ENCODE measurements around the gene TSHZ2. TPM values are rescaled to one million over a fixed set of nuclear protein-coding genes. Genes with fewer than 3 reads are reported as not detected.
A peak's percentile ranks its signal among the peaks of the same experiment; 100 is the strongest.

TSHZ2 gene
- polyA plus RNA-seq, 1 donor from 2014 or later, result 4.6 TPM

DNA sequence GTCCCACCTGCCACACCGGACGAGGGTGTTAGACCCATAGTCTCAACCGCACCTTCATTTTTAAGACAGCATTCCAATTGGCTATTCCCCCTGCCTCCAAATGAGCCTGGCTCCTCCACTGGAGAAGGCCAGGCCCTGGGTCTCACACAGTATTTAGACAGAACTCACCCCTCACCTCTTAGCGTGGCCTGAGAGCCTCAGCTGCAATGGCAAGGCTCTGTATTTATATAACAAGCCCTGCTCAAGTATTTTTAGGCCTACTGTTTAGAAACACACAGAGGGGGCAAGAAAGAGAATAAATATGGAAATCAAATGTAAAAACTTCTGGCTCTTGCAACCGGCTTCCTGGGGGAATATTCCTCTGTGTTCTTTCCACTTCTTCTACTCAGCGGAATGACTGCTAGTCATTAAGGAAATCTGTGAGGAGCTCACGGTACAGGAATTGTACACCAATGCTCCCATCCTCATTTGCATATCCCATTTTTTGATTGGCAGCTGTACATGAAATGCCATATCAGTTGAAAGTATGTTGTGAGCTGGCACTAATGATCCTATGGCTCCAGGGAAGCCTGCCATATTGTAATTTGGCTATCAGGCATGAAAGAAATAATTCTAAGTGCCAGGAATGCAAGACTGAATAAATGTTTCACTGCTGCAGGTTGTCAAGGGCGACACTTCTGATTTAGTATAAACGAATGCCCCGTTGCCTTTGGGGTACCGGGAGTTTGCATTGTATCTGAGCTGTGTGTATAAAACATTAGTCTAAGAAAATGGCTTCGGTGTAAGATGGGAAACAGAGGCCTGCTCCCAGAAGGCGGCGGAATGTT lies 414.0 kb downstream of the TSHZ2 start:
- Histone ChIP-seq H3K9me2 (ENCODE audit: insufficient read depth, low read length) (no peaks in the 10 kb centered on the region), H3F3A (ENCODE audit: insufficient read depth, low read length, poor library complexity, severe bottlenecking) (peaks cover 4% of the 10 kb centered on the region), H3K4me3 (ENCODE audit: low read length) (peak overlapping the region; percentile 22), H3K27ac (ENCODE audit: low read length) (peak overlapping the region; percentile 42), H3K36me3 (ENCODE audit: insufficient read depth, low read length) (no peaks in the 10 kb centered on the region), H3K4me2 (ENCODE audit: low read length) (peak overlapping the region; percentile 7), H2AFZ (ENCODE audit: low read depth, low read length) (no peak overlapping the region), H4K20me1 (ENCODE audit: insufficient read depth) (no peaks in the 10 kb centered on the region), H3K9me3 (ENCODE audit: low read length) (no peaks in the 10 kb centered on the region), H3K79me2 (replicated peaks; ENCODE audit: insufficient read depth, low read length) (no peaks in the 10 kb centered on the region), H3K27me3 (ENCODE audit: insufficient read depth, low read depth, low read length) (peaks cover 2% of the 10 kb centered on the region), H3K9ac (ENCODE audit: low read length) (no peak overlapping the region)
- TF ChIP-seq, protein P1, sequence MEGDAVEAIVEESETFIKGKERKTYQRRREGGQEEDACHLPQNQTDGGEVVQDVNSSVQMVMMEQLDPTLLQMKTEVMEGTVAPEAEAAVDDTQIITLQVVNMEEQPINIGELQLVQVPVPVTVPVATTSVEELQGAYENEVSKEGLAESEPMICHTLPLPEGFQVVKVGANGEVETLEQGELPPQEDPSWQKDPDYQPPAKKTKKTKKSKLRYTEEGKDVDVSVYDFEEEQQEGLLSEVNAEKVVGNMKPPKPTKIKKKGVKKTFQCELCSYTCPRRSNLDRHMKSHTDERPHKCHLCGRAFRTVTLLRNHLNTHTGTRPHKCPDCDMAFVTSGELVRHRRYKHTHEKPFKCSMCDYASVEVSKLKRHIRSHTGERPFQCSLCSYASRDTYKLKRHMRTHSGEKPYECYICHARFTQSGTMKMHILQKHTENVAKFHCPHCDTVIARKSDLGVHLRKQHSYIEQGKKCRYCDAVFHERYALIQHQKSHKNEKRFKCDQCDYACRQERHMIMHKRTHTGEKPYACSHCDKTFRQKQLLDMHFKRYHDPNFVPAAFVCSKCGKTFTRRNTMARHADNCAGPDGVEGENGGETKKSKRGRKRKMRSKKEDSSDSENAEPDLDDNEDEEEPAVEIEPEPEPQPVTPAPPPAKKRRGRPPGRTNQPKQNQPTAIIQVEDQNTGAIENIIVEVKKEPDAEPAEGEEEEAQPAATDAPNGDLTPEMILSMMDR (IDR thresholded peaks at IDR 0.05; ENCODE audit: poor library complexity, severe bottlenecking), result no peak
- TF ChIP-seq TAF1 (IDR thresholded peaks at IDR 0.05; ENCODE audit: low read depth) (no peak), MXI1 (conservative IDR thresholded peaks at IDR 0.05; ENCODE audit: poor library complexity, severe bottlenecking) (no peak), EZH2 (IDR thresholded peaks at IDR 0.05; ENCODE audit: borderline replicate concordance, insufficient read depth, low read length, poor library complexity, severe bottlenecking) (no peak), POLR2AphosphoS5 (IDR thresholded peaks at IDR 0.05) (peak; percentile 99), RAD21 (conservative IDR thresholded peaks at IDR 0.05) (peak; percentile 28), EP300 (conservative IDR thresholded peaks at IDR 0.05; ENCODE audit: poor library complexity, severe bottlenecking) (peak; percentile 99), SMC3 (conservative IDR thresholded peaks at IDR 0.05; ENCODE audit: poor library complexity) (peak; percentile 26)
- TF ChIP-seq, protein P2, sequence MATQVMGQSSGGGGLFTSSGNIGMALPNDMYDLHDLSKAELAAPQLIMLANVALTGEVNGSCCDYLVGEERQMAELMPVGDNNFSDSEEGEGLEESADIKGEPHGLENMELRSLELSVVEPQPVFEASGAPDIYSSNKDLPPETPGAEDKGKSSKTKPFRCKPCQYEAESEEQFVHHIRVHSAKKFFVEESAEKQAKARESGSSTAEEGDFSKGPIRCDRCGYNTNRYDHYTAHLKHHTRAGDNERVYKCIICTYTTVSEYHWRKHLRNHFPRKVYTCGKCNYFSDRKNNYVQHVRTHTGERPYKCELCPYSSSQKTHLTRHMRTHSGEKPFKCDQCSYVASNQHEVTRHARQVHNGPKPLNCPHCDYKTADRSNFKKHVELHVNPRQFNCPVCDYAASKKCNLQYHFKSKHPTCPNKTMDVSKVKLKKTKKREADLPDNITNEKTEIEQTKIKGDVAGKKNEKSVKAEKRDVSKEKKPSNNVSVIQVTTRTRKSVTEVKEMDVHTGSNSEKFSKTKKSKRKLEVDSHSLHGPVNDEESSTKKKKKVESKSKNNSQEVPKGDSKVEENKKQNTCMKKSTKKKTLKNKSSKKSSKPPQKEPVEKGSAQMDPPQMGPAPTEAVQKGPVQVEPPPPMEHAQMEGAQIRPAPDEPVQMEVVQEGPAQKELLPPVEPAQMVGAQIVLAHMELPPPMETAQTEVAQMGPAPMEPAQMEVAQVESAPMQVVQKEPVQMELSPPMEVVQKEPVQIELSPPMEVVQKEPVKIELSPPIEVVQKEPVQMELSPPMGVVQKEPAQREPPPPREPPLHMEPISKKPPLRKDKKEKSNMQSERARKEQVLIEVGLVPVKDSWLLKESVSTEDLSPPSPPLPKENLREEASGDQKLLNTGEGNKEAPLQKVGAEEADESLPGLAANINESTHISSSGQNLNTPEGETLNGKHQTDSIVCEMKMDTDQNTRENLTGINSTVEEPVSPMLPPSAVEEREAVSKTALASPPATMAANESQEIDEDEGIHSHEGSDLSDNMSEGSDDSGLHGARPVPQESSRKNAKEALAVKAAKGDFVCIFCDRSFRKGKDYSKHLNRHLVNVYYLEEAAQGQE (IDR thresholded peaks at IDR 0.05; ENCODE audit: borderline replicate concordance), result peak; percentile 99

DNA sequence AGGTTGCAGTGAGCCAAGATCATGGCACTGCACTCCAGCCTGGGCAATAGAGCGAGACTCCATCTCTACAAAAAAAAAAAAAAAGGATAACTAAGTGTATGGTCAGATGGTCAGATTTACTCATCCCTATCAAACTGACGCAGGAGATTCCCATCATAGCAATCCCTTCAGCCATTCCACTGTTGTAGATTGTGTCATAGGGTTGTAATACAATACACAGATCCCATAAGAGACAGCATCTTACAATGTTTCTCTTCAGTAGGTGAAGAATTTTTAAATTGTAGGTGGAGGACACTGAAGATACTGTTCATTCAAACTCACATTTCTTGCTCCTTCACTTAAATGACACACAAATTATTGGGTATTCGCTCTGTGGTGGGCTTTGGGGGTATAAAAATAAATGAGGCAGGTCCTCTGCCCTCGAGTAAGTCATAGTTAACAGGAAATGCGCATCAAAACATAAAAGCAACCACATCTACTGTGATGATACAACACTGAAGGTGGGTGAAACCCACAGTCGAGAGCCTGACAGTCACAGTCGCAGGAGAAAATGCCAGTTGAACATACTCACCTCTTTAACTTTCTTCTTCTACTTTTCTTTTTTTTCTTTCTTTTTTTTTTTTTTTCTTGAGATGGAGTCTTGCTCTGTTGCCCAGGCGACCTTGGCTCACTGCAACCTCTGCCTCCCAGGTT lies 416.0 kb downstream of the TSHZ2 start:
- no peak overlapping the region for H3K9ac ChIP-seq (ENCODE audit: low read length)
- no peak overlapping the region for H3K4me2 ChIP-seq (ENCODE audit: low read length)
- H3K79me2 ChIP-seq (replicated peaks; ENCODE audit: insufficient read depth, low read length), result no peaks in the 10 kb centered on the region
- no peaks in the 10 kb centered on the region for H4K20me1 ChIP-seq (ENCODE audit: insufficient read depth)
- H3K36me3 ChIP-seq (ENCODE audit: insufficient read depth, low read length), result no peaks in the 10 kb centered on the region
- no peak overlapping the region for H2AFZ ChIP-seq (ENCODE audit: low read depth, low read length)
- no peak for TF ChIP-seq SMC3 (conservative IDR thresholded peaks at IDR 0.05; ENCODE audit: poor library complexity)
- TF ChIP-seq TAF1 (IDR thresholded peaks at IDR 0.05; ENCODE audit: low read depth), result no peak
- TF ChIP-seq, protein P2 (IDR thresholded peaks at IDR 0.05; ENCODE audit: borderline replicate concordance), result no peak
- TF ChIP-seq EZH2 (IDR thresholded peaks at IDR 0.05; ENCODE audit: borderline replicate concordance, insufficient read depth, low read length, poor library complexity, severe bottlenecking), result no peak
- TF ChIP-seq, protein P1 (IDR thresholded peaks at IDR 0.05; ENCODE audit: poor library complexity, severe bottlenecking), result no peak
- TF ChIP-seq EP300 (conservative IDR thresholded peaks at IDR 0.05; ENCODE audit: poor library complexity, severe bottlenecking), result no peak
- TF ChIP-seq MXI1 (conservative IDR thresholded peaks at IDR 0.05; ENCODE audit: poor library complexity, severe bottlenecking), result no peak
- TF ChIP-seq RAD21 (conservative IDR thresholded peaks at IDR 0.05), result no peak
- no peak for TF ChIP-seq POLR2AphosphoS5 (IDR thresholded peaks at IDR 0.05)
- H3K9me2 ChIP-seq (ENCODE audit: insufficient read depth, low read length), result no peaks in the 10 kb centered on the region
- no peaks in the 10 kb centered on the region for H3K9me3 ChIP-seq (ENCODE audit: low read length)
- no peaks in the 10 kb centered on the region for H3K27me3 ChIP-seq (ENCODE audit: insufficient read depth, low read depth, low read length)
- no peak overlapping the region for H3K27ac ChIP-seq (ENCODE audit: low read length)
- H3K4me3 ChIP-seq (ENCODE audit: low read length), result no peak overlapping the region
- peaks cover 4% of the 10 kb centered on the region for H3F3A ChIP-seq (ENCODE audit: insufficient read depth, low read length, poor library complexity, severe bottlenecking)
